H9 (cell line): ENCODE measurements around the gene ANKS1B. TPM values are rescaled to one million over a fixed set of nuclear protein-coding genes. Genes with fewer than 3 reads are reported as not detected.

Experiments used
- DNase-seq: peaks from one replicate; pipeline ENCODE4 v3.0.0-alpha.2; 2017
- H2AFZ ChIP-seq: one replicate; pipeline ENCODE4 v1.6.1; 2013; ENCODE audit warnings: mild to moderate bottlenecking, low read length, control low read depth, moderate library complexity
- H2AK5ac ChIP-seq: 2 replicates; pipeline ENCODE4 v1.6.1; 2013; ENCODE audit warnings: low read length, control low read depth, mixed read lengths; ENCODE audit not compliant: insufficient read length
- H2BK120ac ChIP-seq: one replicate; pipeline ENCODE4 v1.6.1; 2013; ENCODE audit warnings: low read depth, mild to moderate bottlenecking, low read length, control low read depth, inconsistent platforms; ENCODE audit not compliant: poor library complexity, severe bottlenecking
- H2BK12ac ChIP-seq: 2 replicates; pipeline ENCODE4 v1.6.1; 2013; ENCODE audit warnings: low read length, control low read depth, mixed read lengths, low read depth; ENCODE audit not compliant: insufficient read length
- H2BK15ac ChIP-seq: 2 replicates; pipeline ENCODE4 v1.6.1; 2013; ENCODE audit warnings: low read depth, low read length, control low read depth
- H2BK20ac ChIP-seq: one replicate; pipeline ENCODE4 v1.6.1; 2013; ENCODE audit warnings: low read depth, mild to moderate bottlenecking, low read length, control low read depth, inconsistent platforms; ENCODE audit not compliant: poor library complexity, severe bottlenecking
- H2BK5ac ChIP-seq: 2 replicates; pipeline ENCODE4 v1.6.1; 2013; ENCODE audit warnings: low read length, control low read depth, mixed read lengths; ENCODE audit not compliant: insufficient read length
- H3K14ac ChIP-seq: 2 replicates; pipeline ENCODE4 v1.6.1; 2013; ENCODE audit warnings: low read length, control low read depth; ENCODE audit not compliant: insufficient read depth
- H3K18ac ChIP-seq: 2 replicates; pipeline ENCODE4 v1.6.1; 2013; ENCODE audit warnings: low read depth, mild to moderate bottlenecking, mixed read lengths, low read length, control low read depth; ENCODE audit not compliant: insufficient read length
- H3K23ac ChIP-seq: 2 replicates; pipeline ENCODE4 v1.6.1; 2013; ENCODE audit warnings: low read length, control low read depth, mixed read lengths, low read depth; ENCODE audit not compliant: insufficient read length
- H3K23me2 ChIP-seq: 2 replicates; pipeline ENCODE4 v1.6.1; 2013; ENCODE audit warnings: low read depth, mild to moderate bottlenecking, mixed read lengths, low read length, control low read depth; ENCODE audit not compliant: insufficient read length, poor library complexity, severe bottlenecking
- H3K27ac ChIP-seq: 2 replicates; pipeline ENCODE4 v1.5.1; 2013; ENCODE audit warnings: low read length, control low read depth, mixed read lengths, low read depth; ENCODE audit not compliant: insufficient read length
- H3K27me3 ChIP-seq: 2 replicates; pipeline ENCODE4 v1.6.1; 2013; ENCODE audit warnings: low read length, control low read depth, inconsistent platforms; ENCODE audit not compliant: insufficient read depth
- H3K4ac ChIP-seq: 2 replicates; pipeline ENCODE4 v1.6.1; 2013; ENCODE audit warnings: low read depth, mild to moderate bottlenecking, control low read depth, inconsistent platforms, low read length, moderate library complexity
- H3K4me1 ChIP-seq: 2 replicates; pipeline ENCODE4 v1.6.1; 2013; ENCODE audit warnings: low read length, control low read depth, inconsistent platforms; ENCODE audit not compliant: insufficient read depth
- H3K4me2 ChIP-seq: 2 replicates; pipeline ENCODE4 v1.6.1; 2013; ENCODE audit warnings: low read length, control low read depth, mixed read lengths; ENCODE audit not compliant: insufficient read length, insufficient read depth
- H3K56ac ChIP-seq: 2 replicates; pipeline ENCODE4 v1.6.1; 2013; ENCODE audit warnings: low read depth, mild to moderate bottlenecking, mixed read lengths, low read length, control low read depth; ENCODE audit not compliant: insufficient read length
- H3K79me1 ChIP-seq: 2 replicates; pipeline ENCODE4 v1.6.1; 2013; ENCODE audit warnings: low read depth, mild to moderate bottlenecking, moderate library complexity, low read length, control low read depth, inconsistent platforms; ENCODE audit not compliant: insufficient read depth, poor library complexity, severe bottlenecking
- H3K79me2 ChIP-seq: 2 replicates; pipeline ENCODE4 v1.6.1; 2013; ENCODE audit warnings: low read length, control low read depth, inconsistent platforms; ENCODE audit not compliant: insufficient read depth
- H3K9ac ChIP-seq: 2 replicates; pipeline ENCODE4 v1.6.1; 2013; ENCODE audit warnings: low read length, control low read depth, mixed read lengths; ENCODE audit not compliant: insufficient read length; ENCODE audit errors: extremely low read depth
- H3K9me3 ChIP-seq: one replicate; pipeline ENCODE4 v1.6.1; 2013; ENCODE audit warnings: low read depth, low read length, inconsistent platforms; ENCODE audit not compliant: control insufficient read depth
- H3T11ph ChIP-seq: one replicate; pipeline ENCODE4 v1.6.1; 2013; ENCODE audit warnings: mild to moderate bottlenecking, low read length, control low read depth, inconsistent platforms
- H4K20me1 ChIP-seq: one replicate; pipeline ENCODE4 v1.6.1; 2013; ENCODE audit not compliant: control insufficient read depth, insufficient read length, insufficient read depth
- H4K5ac ChIP-seq: 2 replicates; pipeline ENCODE4 v1.6.1; 2013; ENCODE audit warnings: low read depth, mild to moderate bottlenecking, mixed read lengths, low read length, control low read depth; ENCODE audit not compliant: insufficient read length
- H4K8ac ChIP-seq: replicated peaks from 2 replicates; pipeline ENCODE4 v1.6.1; 2013; ENCODE audit warnings: low read length, control low read depth, mixed read lengths, low read depth; ENCODE audit not compliant: insufficient read length
- H4K91ac ChIP-seq: 2 replicates; pipeline ENCODE4 v1.6.1; 2013; ENCODE audit warnings: low read depth, mild to moderate bottlenecking, moderate library complexity, mixed read lengths, low read length, control low read depth; ENCODE audit not compliant: insufficient read length
- H3K27ac Mint-ChIP-seq, 3 experiments: 2 replicates in 2 of 3; 3 replicates in 1 of 3; pipeline ENCODE4 v1.8.0; 2020 to 2021; ENCODE audit warnings: mixed read lengths in 3 of 3, mild to moderate bottlenecking in 1 of 3, moderate library complexity in 1 of 3
- H3K27me3 Mint-ChIP-seq: 2 replicates; pipeline ENCODE4 v1.8.0; 2021; ENCODE audit warnings: low read depth, mild to moderate bottlenecking, moderate library complexity, mixed read lengths
- H3K36me3 Mint-ChIP-seq, 3 experiments: 2 replicates in 2 of 3; 3 replicates in 1 of 3; pipeline ENCODE4 v1.8.0; 2020 to 2021; ENCODE audit warnings: low read depth in 3 of 3, mixed read lengths in 3 of 3; ENCODE audit not compliant: insufficient read depth in 1 of 3
- H3K4me1 Mint-ChIP-seq, 2 experiments: 2 replicates each; pipeline ENCODE4 v1.8.0; 2020; ENCODE audit warnings: mixed read lengths in 2 of 2
- H3K4me3 Mint-ChIP-seq, 2 experiments: 2 replicates in 1 of 2; 3 replicates in 1 of 2; pipeline ENCODE4 v1.8.0; 2020 to 2021; ENCODE audit warnings: mild to moderate bottlenecking in 2 of 2, mixed read lengths in 2 of 2, moderate library complexity in 1 of 2
- H3K9me3 Mint-ChIP-seq, 2 experiments: 2 replicates in 1 of 2; 3 replicates in 1 of 2; pipeline ENCODE4 v1.8.0; 2020; ENCODE audit warnings: mild to moderate bottlenecking in 2 of 2, mixed read lengths in 2 of 2, moderate library complexity in 1 of 2
- total RNA-seq: library from RNA; stranded (reverse); gene quantifications from 2 replicates; pipeline ENCODE4 v1.2.1, GENCODE V29; 2021
- TF ChIP-seq, protein P1 (sequence below): fragments of 200-600 bp; sonication (generic); conservative IDR thresholded peaks from 3 replicates; pipeline ENCODE4 v1.8.0; 2021; ENCODE audit warnings: antibody characterized with exemption, mild to moderate bottlenecking

Gene ANKS1B
- total RNA-seq, 1 experiment from 2014 or later, result 4.1 TPM

DNA sequence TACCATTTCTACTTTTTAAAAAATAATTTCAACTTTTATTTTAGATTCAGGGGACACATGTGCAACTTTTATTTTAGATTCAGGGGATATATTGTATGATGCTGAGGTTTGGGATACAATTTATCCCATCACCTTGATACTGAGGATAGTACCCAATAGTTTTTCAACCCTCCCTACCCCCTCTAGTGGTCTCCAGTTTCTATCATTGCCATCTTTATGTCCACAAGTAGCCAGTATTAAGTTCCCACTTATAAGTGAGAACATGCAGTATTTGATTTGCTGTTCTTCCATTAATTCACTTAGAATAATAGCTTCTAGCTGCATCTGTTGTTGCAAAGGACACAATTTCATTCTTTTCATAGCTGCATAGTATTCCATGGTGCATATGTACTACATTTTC, 162.5 kb downstream of the ANKS1B start:
- Histone ChIP-seq H3K27ac (no peak overlapping the region), H2BK120ac (no peak overlapping the region), H3K79me1 (no peaks in the 10 kb centered on the region), H2BK15ac (no peak overlapping the region), H2AFZ (no peak overlapping the region), H3K9ac (no peak overlapping the region), H4K5ac (no peak overlapping the region), H3K18ac (no peak overlapping the region), H3K4me1 (no peaks in the 10 kb centered on the region), H3K79me2 (no peaks in the 10 kb centered on the region), H3K9me3 (no peaks in the 10 kb centered on the region), H3K56ac (no peak overlapping the region), H3K27me3 (no peaks in the 10 kb centered on the region), H4K91ac (no peak overlapping the region), H3T11ph (no peak overlapping the region), H2BK20ac (no peak overlapping the region), H3K23me2 (no peaks in the 10 kb centered on the region), H3K23ac (no peak overlapping the region), H2AK5ac (no peak overlapping the region), H3K14ac (no peak overlapping the region), H3K4me2 (no peak overlapping the region), H2BK5ac (no peak overlapping the region), H3K4ac (no peak overlapping the region), H4K20me1 (no peaks in the 10 kb centered on the region), H2BK12ac (no peak overlapping the region), H4K8ac (no peak overlapping the region)
- Mint-ChIP-seq H3K36me3 (no peaks in the 10 kb centered on the region), H3K27me3 (no peaks in the 10 kb centered on the region), H3K4me3 (no peak overlapping the region), H3K9me3 (no peaks in the 10 kb centered on the region), H3K4me1 (no peaks in the 10 kb centered on the region), H3K27ac (no peak overlapping the region)
- DNase-seq, result no peak
- TF ChIP-seq, protein P1, sequence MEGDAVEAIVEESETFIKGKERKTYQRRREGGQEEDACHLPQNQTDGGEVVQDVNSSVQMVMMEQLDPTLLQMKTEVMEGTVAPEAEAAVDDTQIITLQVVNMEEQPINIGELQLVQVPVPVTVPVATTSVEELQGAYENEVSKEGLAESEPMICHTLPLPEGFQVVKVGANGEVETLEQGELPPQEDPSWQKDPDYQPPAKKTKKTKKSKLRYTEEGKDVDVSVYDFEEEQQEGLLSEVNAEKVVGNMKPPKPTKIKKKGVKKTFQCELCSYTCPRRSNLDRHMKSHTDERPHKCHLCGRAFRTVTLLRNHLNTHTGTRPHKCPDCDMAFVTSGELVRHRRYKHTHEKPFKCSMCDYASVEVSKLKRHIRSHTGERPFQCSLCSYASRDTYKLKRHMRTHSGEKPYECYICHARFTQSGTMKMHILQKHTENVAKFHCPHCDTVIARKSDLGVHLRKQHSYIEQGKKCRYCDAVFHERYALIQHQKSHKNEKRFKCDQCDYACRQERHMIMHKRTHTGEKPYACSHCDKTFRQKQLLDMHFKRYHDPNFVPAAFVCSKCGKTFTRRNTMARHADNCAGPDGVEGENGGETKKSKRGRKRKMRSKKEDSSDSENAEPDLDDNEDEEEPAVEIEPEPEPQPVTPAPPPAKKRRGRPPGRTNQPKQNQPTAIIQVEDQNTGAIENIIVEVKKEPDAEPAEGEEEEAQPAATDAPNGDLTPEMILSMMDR, result peak; percentile 54
